ENCODE results near the gene HOXD4. TPM values are rescaled to one million over a fixed set of nuclear protein-coding genes. Genes with fewer than 3 reads are reported as not detected.

HOXD4 gene
- polyA plus RNA-seq, 2 of the 4 experiments (the other 2 are of a cell fraction) = 0.27 to 0.87 TPM

- TF ChIP-seq HMGXB4 (CRISPR knock-in tag; IDR thresholded peaks at IDR 0.05; ENCODE audit: borderline replicate concordance) = no peak
Observed at GRCh38 chr2:176105730-176106580, 45.4 kb upstream of the HOXD4 start (continued).

GRCh38 chr2:176106581-176107539 lies 44.5 kb upstream of the HOXD4 start, which contains the start of gene HOXD11:
TSS of gene HOXD11 (plus strand) at chr2:176107280. CDS start at chr2:176107356, 76 bp downstream.
- Histone ChIP-seq H3K4me1 (peaks cover 30% of the 10 kb centered on the region), H3K4me3 (peak within 1 kb of the TSS; percentile 66), H3K9me3 (no peaks in the 10 kb centered on the region), H3K27ac (peak within 1 kb of the TSS; percentile 48 to 90; a peak in 5 of 6 replicates), H3K4me2 (peak within 1 kb of the TSS; percentile 97)
- DNase-seq (ENCODE audit: low read depth in 1 of 2, low spot score in 1 of 2) = peak; percentile 31 to 70
- WGBS (ENCODE audit: missing lambda C conversion rate) = 7% methylated on average over 38 of the region's 85 CpGs
- no peak for FAIRE-seq
- ChIA-PET CTCF (interaction anchor here (0.8 to 2.0 kb wide), 4 partner anchors 10 to 96 kb away, joined by 3 to 11 read pairs (median 4); no protein-coding TSS in a partner anchor), POLR2A (interaction anchor here (0.6 kb wide), 1 partner anchor 530 kb away, joined by 5 read pairs; no protein-coding TSS in a partner anchor)
- TF ChIP-seq JUN (IDR thresholded peaks at IDR 0.05) (peak in 1 of 2 experiments; percentile 17; a peak in 1 of 5 replicates), CEBPB (IDR thresholded peaks at IDR 0.05) (peak; percentile 87 to 94), RNF2 (IDR thresholded peaks at IDR 0.05; ENCODE audit: borderline replicate concordance, low read depth) (peak; percentile 89; the same call in 1 of the 2 replicates), MAZ (IDR thresholded peaks at IDR 0.05; ENCODE audit: borderline replicate concordance, low read depth, low read length) (no peak), E2F6 (IDR thresholded peaks at IDR 0.05; ENCODE audit: borderline replicate concordance, low read depth) (no peak; the same call in 1 of the 2 replicates), HDAC2 (IDR thresholded peaks at IDR 0.05) (peak; percentile 87; the same call in 1 of the 2 replicates), MAX (IDR thresholded peaks at IDR 0.05) (peak; percentile 69; the same call in 1 of the 2 replicates), USF2 (IDR thresholded peaks at IDR 0.05) (peak; percentile 79)
- peak; percentile 53 to 66 for ATAC-seq

- no CpG with 5 or more reads among the region's 59 CpGs for WGBS (ENCODE audit: missing lambda C conversion rate)
- CTCF ChIA-PET = interaction anchor here (1.3 to 2.0 kb wide), 3 partner anchors 11 to 28 kb away, joined by 3 to 11 read pairs (median 5); no protein-coding TSS in a partner anchor
- TF ChIP-seq ZSCAN20 (CRISPR knock-in tag; IDR thresholded peaks at IDR 0.05) = no peak
- TF ChIP-seq FOSB (CRISPR knock-in tag; IDR thresholded peaks at IDR 0.05) = no peak
- no peak for TF ChIP-seq EHMT2 (IDR thresholded peaks at IDR 0.05; ENCODE audit: low read depth)
- no peak for TF ChIP-seq HMGXB4 (CRISPR knock-in tag; IDR thresholded peaks at IDR 0.05; ENCODE audit: borderline replicate concordance)
- no peak for TF ChIP-seq KDM5A (IDR thresholded peaks at IDR 0.05)
- TF ChIP-seq FOXS1 (CRISPR knock-in tag; IDR thresholded peaks at IDR 0.05) = no peak
- TF ChIP-seq CTCF (IDR thresholded peaks at IDR 0.05) = no peak
- TF ChIP-seq ZFP36 (IDR thresholded peaks at IDR 0.05; ENCODE audit: borderline replicate concordance, partially characterized antibody) = no peak
- TF ChIP-seq MYC (IDR thresholded peaks at IDR 0.05; ENCODE audit: borderline replicate concordance, low read length) = no peak
- no peak for TF ChIP-seq EP300 (IDR thresholded peaks at IDR 0.05)
- TF ChIP-seq CHD4 (IDR thresholded peaks at IDR 0.05; ENCODE audit: borderline replicate concordance) = no peak
- FAIRE-seq (no peak), ATAC-seq (0 out of 6 replicates have a peak, but pooled peaks of 1 of the 2 experiments have one; percentile 14), DNase-seq (ENCODE audit: low read depth in 1 of 2, low spot score in 1 of 2) (no peak)
- Histone ChIP-seq H3K4me3 (peak overlapping the region; percentile 66), H3K4me2 (peak overlapping the region; percentile 97), H3K27ac (peak overlapping the region in 1 of 2 experiments; percentile 90; a peak in 3 of 6 replicates), H3K4me1 (peaks cover 30% of the 10 kb centered on the region), H3K9me3 (no peaks in the 10 kb centered on the region)
- POLR2A ChIA-PET = no interaction called here
Observed at GRCh38 chr2:176107731-176108181, 43.6 kb upstream of the HOXD4 start.
